ENCODE measurements around the gene SCAMP5. TPM values are rescaled to one million over a fixed set of nuclear protein-coding genes. Genes with fewer than 3 reads are reported as not detected.

Gene SCAMP5
- total and polyA plus RNA-seq, 7 donors, result 1.3 to 26.5 (median 3.9) TPM

- no peak overlapping the region for H3K27ac ChIP-seq
- intact Hi-C loops (cut with DNase I), result no loop called here
Measured at GRCh38 chr15:75027551-75027950, 32.2 kb downstream of the SCAMP5 start.

GRCh38 chr15:75028991-75029377 lies 33.6 kb downstream of the SCAMP5 start:
- H3K4me1 ChIP-seq, result peaks cover 0 to 40% (median 30%) of the 10 kb centered on the region in 4 donors
- no peak for TF ChIP-seq POLR2A (IDR thresholded peaks at IDR 0.05)
- no peak for TF ChIP-seq POLR2AphosphoS5 (IDR thresholded peaks at IDR 0.05)
- TF ChIP-seq EP300 (IDR thresholded peaks at IDR 0.05), result no peak
- no peak for TF ChIP-seq CTCF (IDR thresholded peaks at IDR 0.05)
- 76 to 80% methylated on average over 4 of the region's 4 CpGs for WGBS, 2 donors
- H3K27ac ChIP-seq, result peak overlapping the region; percentile 68 to 76 (median 71)
- no peaks in the 10 kb centered on the region for H3K36me3 ChIP-seq
- H3K9me3 ChIP-seq, result no peaks in the 10 kb centered on the region
- H3K4me3 ChIP-seq, result no peak overlapping the region
- H3K27me3 ChIP-seq, result no peaks in the 10 kb centered on the region
- intact Hi-C loops (cut with DNase I), result loop anchor here (1.0 kb wide), 1 partner anchor 175 kb away; no protein-coding TSS in a partner anchor
- DNase-seq, result no peak

More at GRCh38 chr15:75027551-75027950, 32.2 kb downstream of the SCAMP5 start:
- WGBS, 2 donors, result 83 to 86% methylated on average over 7 of the region's 7 CpGs
- Histone ChIP-seq H3K36me3 (no peaks in the 10 kb centered on the region), H3K4me3 (no peak overlapping the region), H3K9me3 (no peaks in the 10 kb centered on the region), H3K4me1 (peaks cover 0 to 47% (median 31%) of the 10 kb centered on the region in 4 donors), H3K27me3 (no peaks in the 10 kb centered on the region)
- no peak for DNase-seq
- TF ChIP-seq POLR2AphosphoS5 (IDR thresholded peaks at IDR 0.05), result no peak
- no peak for TF ChIP-seq CTCF (IDR thresholded peaks at IDR 0.05)
- TF ChIP-seq POLR2A (IDR thresholded peaks at IDR 0.05), result no peak
- no peak for TF ChIP-seq EP300 (IDR thresholded peaks at IDR 0.05)

- intact Hi-C loops (cut with DNase I), result loop anchor here (1.0 kb wide), 1 partner anchor 175 kb away; no protein-coding TSS in a partner anchor
- no peaks in the 10 kb centered on the region for H3K9me3 ChIP-seq
Measured at GRCh38 chr15:75029378-75030022, 34.1 kb downstream of the SCAMP5 start.

GRCh38 chr15:75030023-75030413 lies 34.7 kb downstream of the SCAMP5 start:
- Histone ChIP-seq H3K27me3 (no peaks in the 10 kb centered on the region), H3K36me3 (no peaks in the 10 kb centered on the region), H3K4me1 (peaks cover 0 to 30% (median 21%) of the 10 kb centered on the region in 4 donors), H3K9me3 (no peaks in the 10 kb centered on the region), H3K27ac (peak overlapping the region; percentile 68 to 76 (median 71)), H3K4me3 (peak overlapping the region in 3 of 4 donors; percentile 18 to 31 (median 24))
- intact Hi-C loops (cut with DNase I), result no loop called here
- TF ChIP-seq POLR2AphosphoS5 (IDR thresholded peaks at IDR 0.05) (no peak), POLR2A (IDR thresholded peaks at IDR 0.05) (no peak), CTCF (IDR thresholded peaks at IDR 0.05) (no peak), EP300 (IDR thresholded peaks at IDR 0.05) (no peak)
- WGBS, 2 donors, result 38 to 77% methylated on average over 2 of the region's 2 CpGs
- DNase-seq, result no peak

More at GRCh38 chr15:75029378-75030022, 34.1 kb downstream of the SCAMP5 start:
- WGBS, 2 donors, result 27 to 44% methylated on average over 12 of the region's 12 CpGs
- Histone ChIP-seq H3K4me3 (peak overlapping the region in 3 of 4 donors; percentile 18 to 31 (median 24)), H3K27me3 (no peaks in the 10 kb centered on the region), H3K4me1 (peaks cover 0 to 35% (median 25%) of the 10 kb centered on the region in 4 donors), H3K36me3 (no peaks in the 10 kb centered on the region), H3K27ac (peak overlapping the region; percentile 68 to 76 (median 71))
- peak; percentile 96 for DNase-seq
- peak; percentile 91 to 95 (median 94) for TF ChIP-seq CTCF (IDR thresholded peaks at IDR 0.05)
- peak in 1 of 4 donors; percentile 3 for TF ChIP-seq EP300 (IDR thresholded peaks at IDR 0.05)
- TF ChIP-seq POLR2A (IDR thresholded peaks at IDR 0.05), result no peak
- peak in 1 of 4 donors; percentile 8 for TF ChIP-seq POLR2AphosphoS5 (IDR thresholded peaks at IDR 0.05)
